RWPE1 (cell line): Measurements from ENCODE around the gene RNF224.

Source experiments
- CTCF ChIA-PET: fragments of 350-600 bp; sonication (Branson Sonifier 250); formaldehyde crosslinking; extraction: SDS; loops from one replicate; lab custom pipeline; 2021; lab: Yijun Ruan, JAX
- POLR2A ChIA-PET: fragments of 400-600 bp; formaldehyde crosslinking; extraction: SDS; loops from one replicate; lab custom pipeline; 2020; ENCODE audit warnings: antibody characterized with exemption; ENCODE audit not compliant: low non-redundant PET; lab: Yijun Ruan, JAX
- DNase-seq: peaks from one replicate; pipeline ENCODE4 v3.0.0; 2012; ENCODE audit warnings: low spot score
- H3K27ac ChIP-seq: fragments of 450-650 bp; 2 replicates; pipeline ENCODE4 v1.5.1; 2017
- TF ChIP-seq, protein P1 (sequence below): fragments of 450-650 bp; conservative IDR thresholded peaks from 2 replicates; pipeline ENCODE4 v1.5.1; 2017; ENCODE audit warnings: low read depth, mild to moderate bottlenecking

Gene RNF224

DNA sequence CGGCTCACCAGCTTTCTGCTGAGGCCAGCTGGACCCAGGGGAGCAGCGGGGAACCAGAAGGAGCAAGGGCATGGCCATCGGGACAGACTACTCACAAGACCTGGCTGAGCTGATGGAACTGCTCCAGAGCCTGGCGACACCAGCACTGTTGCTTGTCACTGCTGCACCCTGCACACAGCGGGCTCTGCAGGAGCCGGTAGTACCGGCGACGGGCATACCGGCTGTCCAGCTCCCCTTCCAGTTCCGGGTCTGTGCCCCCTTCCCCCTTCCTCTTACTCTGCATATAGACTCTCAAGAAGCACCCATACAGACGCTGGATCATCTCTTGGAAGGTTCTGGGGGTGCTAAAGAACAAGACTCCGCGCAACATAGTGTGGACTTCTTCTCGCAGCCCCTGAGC is 39.9 kb upstream of the RNF224 start:
- peak overlapping the region; percentile 99 for H3K27ac ChIP-seq

DNA sequence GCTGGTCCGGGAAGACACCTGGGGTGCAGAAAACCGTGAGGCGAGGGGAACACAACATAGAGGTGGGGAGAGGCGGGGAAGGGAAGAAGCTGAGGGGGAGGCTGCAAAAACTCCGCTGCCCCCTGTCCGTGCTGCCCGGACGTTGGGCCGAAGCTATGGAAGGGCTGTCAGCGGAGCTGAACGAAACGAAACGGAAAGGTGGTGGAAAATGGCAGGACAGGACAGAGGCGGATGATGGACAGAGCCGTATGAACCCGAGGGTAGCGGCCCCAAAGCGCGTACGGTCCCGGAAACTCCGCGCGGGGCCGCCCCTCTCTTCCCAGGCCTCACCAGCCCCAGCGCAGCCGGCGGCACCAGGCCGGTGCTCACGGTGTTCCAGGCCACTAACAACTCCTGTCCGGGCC is 39.2 kb upstream of the RNF224 start:
- TF ChIP-seq, protein P1, sequence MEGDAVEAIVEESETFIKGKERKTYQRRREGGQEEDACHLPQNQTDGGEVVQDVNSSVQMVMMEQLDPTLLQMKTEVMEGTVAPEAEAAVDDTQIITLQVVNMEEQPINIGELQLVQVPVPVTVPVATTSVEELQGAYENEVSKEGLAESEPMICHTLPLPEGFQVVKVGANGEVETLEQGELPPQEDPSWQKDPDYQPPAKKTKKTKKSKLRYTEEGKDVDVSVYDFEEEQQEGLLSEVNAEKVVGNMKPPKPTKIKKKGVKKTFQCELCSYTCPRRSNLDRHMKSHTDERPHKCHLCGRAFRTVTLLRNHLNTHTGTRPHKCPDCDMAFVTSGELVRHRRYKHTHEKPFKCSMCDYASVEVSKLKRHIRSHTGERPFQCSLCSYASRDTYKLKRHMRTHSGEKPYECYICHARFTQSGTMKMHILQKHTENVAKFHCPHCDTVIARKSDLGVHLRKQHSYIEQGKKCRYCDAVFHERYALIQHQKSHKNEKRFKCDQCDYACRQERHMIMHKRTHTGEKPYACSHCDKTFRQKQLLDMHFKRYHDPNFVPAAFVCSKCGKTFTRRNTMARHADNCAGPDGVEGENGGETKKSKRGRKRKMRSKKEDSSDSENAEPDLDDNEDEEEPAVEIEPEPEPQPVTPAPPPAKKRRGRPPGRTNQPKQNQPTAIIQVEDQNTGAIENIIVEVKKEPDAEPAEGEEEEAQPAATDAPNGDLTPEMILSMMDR = no peak
- CTCF ChIA-PET = interaction anchor here (0.9 to 4.5 kb wide), 5 partner anchors 11 to 60 kb away, joined by 4 to 37 read pairs (median 9); partner anchors contain the start of gene RNF224
- H3K27ac ChIP-seq = peak overlapping the region; percentile 99
- POLR2A ChIA-PET = interaction anchor here (1.1 to 2.5 kb wide), 7 partner anchors 11 to 54 kb away, joined by 4 to 17 read pairs (median 5); partner anchors contain the start of genes CYSRT1 and RNF224
- DNase-seq = no peak

More for the DNA sequence above, 39.9 kb upstream of the RNF224 start:
- ChIA-PET POLR2A (interaction anchor here (1.8 to 2.5 kb wide), 3 partner anchors 19 to 55 kb away, joined by 5 to 16 read pairs (median 6); partner anchors contain the start of gene RNF224), CTCF (interaction anchor here (0.7 to 4.5 kb wide), 4 partner anchors 11 to 60 kb away, joined by 3 to 37 read pairs (median 6); partner anchors contain the start of gene RNF224)
- TF ChIP-seq, protein P1 = no peak
- no peak for DNase-seq

DNA sequence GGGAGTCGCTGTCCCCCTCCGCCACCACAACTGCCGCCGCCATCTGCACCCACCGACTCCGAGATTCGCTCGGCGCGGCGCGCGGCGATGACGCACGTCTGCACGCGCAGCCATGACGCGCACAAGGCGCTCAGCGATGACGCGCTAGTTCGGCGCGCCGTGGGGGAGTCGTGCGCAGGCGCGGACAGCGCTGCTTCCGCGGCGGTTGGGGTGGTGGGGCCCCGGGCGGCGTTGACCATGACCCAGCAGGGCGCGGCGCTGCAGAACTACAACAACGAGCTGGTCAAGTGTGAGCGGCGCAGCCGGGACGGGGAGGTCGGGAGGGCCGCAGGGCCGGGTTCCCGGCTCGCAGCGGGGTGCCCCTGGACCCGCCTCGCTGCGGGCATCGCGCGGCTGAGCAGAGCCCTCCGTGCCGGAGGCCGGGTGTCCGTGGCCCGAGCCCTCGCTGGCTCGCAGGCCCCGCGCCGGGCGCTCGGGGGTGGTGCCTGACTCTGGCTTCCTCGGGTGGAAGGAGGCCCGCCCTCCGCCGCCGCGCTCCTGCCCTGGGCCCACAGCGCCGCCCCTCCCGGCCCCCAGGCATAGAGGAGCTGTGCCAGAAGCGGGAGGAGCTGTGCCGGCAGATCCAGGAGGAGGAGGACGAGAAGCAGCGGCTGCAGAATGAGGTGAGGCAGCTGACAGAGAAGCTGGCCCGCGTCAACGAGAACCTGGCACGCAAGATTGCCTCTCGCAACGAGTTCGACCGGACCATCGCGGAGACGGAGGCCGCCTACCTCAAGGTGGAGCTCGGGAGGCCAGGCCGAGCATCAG is 38.6 kb upstream of the RNF224 start, which contains the start of the genes ANAPC2 and SSNA1:
Gene ANAPC2 (minus strand): TSS at position 71 of the 807 bp plus-strand sequence. CDS start 28 bp downstream, at position 43.
Gene SSNA1 (plus strand): TSS at position 187 of the 807 bp plus-strand sequence. CDS start 51 bp downstream, at position 238.
- ChIA-PET POLR2A (interaction anchor here (0.6 to 2.5 kb wide), 17 partner anchors 10 to 121 kb away, joined by 3 to 17 read pairs (median 4); partner anchors contain the start of genes CYSRT1, LRRC26, MAN1B1 and NELFB), CTCF (interaction anchor here (0.6 to 4.5 kb wide), 15 partner anchors 10 to 334 kb away, joined by 3 to 37 read pairs (median 5); partner anchors contain the start of genes CYSRT1 and RNF224)
- peak within 1 kb of the TSS; percentile 99 for H3K27ac ChIP-seq
- TF ChIP-seq, protein P1 = peak; percentile 57
- peak; percentile 98 for DNase-seq

DNA sequence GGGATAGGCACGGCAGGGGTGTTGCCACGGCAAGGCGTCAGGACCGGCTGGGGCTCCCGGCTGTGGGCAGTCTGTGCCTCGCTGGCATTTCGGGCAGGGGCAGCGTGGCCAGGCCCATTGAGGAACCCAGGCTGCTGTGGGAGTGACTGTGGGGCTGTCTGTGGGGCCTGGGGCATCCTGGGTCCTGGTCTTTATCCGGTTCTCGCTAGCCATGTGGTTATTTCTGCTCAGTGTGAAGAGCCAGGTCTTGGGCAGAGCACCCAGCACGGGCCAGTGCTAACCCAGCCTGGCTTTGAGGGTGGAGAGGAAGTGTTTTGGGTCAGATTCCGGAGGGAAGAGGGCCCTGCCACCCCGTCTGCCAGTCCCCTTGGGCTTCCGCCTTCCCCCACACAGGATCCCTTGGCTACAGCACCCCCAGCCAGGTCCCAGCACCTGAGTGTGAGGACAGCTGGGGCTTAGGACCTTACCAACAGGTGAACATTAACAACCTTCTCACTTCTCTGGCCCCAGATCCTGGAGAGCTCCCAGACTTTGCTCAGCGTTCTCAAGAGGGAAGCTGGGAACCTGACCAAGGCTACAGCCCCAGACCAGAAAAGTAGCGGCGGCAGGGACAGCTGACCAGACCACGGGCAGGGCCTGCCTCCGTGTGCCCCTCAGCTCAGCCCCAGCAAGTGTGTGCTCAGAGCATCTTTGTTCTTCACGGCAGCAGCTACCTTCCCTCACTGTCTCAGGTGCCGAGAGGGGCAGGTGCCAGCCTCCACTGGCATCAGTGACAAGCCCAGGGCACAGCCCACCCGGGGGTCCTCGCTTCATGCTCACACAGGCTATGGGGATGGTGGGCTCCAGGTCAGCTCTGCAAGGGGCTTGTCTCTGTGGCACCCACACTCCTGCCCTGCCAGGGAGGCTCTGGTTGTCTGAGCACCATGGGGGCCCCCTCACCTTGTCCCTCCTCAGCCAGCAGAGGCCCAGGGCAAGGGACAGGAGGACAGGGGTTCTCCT is 37.7 kb upstream of the RNF224 start:
- TF ChIP-seq, protein P1 = no peak
- ChIA-PET CTCF (interaction anchor here (0.6 to 4.5 kb wide), 14 partner anchors 9 to 333 kb away, joined by 3 to 37 read pairs (median 4); partner anchors contain the start of genes CYSRT1 and RNF224), POLR2A (interaction anchor here (0.6 to 2.5 kb wide), 16 partner anchors 9 to 122 kb away, joined by 3 to 17 read pairs (median 4); partner anchors contain the start of genes CYSRT1, LRRC26, MAN1B1 and NELFB)
- DNase-seq = no peak
- H3K27ac ChIP-seq = peak overlapping the region; percentile 99

DNA sequence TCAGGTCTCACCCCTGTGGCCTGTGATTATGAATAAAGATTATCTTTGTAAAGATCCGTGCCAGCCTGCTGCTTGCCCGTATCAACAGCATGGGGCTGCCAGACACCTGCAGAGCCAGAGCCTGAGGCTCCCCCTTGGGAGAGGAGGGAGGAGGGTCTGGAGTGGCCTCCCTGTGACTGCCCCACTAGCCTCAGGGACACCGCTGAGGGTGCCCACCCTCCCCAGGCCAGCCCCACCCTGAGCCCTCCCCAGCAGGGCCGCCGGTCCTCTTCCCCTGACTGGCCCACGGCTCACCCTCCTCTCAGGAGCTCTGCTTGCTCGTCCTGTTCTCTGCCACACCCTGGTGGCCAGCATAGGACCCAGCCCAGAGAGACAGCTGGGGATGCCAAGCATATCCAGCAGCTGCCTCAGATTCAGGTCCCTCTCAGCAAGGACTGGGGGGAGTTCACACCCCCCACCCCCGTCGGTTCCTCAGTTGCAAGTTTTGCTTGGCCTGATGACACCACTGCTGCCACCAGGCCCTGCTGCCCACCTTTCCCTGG is 36.9 kb upstream of the RNF224 start:
- peak overlapping the region; percentile 99 for H3K27ac ChIP-seq
- TF ChIP-seq, protein P1 = no peak
- POLR2A ChIA-PET = no interaction called here
- CTCF ChIA-PET = interaction anchor here (0.6 to 4.5 kb wide), 10 partner anchors 8 to 251 kb away, joined by 3 to 37 read pairs (median 6); partner anchors contain the start of gene RNF224
- DNase-seq = no peak
